Measurements from ENCODE around the gene ZNF280A. TPM values are rescaled to one million over a fixed set of nuclear protein-coding genes. Genes with fewer than 3 reads are reported as not detected.
A peak's percentile ranks its signal among the peaks of the same experiment; 100 is the strongest.

ZNF280A gene
- total and polyA plus RNA-seq, 9 of the 15 experiments (the other 6 are each of a cell fraction or from before 2014, with no cell fraction given) = 19.0 to 40.8 (median 28.6) TPM

DNA sequence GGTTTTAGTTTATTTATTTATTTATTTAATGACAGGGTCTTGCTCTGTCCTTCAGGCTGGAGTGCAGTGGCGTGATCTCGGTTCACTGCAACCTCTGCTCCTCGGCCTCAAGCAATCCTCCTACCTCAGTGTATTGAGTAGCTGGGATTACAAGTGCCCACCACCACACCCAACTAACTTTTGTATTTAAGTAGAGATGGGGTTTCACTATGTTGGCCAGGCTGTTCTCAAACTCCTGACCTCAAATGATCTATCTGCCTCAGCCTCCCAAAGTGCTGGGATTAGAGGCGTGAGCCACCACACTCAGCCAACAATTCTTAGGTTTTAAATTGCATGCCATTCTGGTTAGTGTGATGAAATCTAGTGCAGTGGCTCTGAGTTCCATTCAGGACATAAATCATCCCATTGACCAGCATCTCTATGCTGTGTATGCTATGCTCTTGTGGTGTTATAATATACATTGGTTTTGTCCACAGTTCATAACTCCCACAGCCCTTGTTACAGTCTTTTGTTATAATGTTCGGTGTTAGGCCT is 40.0 kb downstream of the ZNF280A start (continued):
- TF ChIP-seq, protein P1, sequence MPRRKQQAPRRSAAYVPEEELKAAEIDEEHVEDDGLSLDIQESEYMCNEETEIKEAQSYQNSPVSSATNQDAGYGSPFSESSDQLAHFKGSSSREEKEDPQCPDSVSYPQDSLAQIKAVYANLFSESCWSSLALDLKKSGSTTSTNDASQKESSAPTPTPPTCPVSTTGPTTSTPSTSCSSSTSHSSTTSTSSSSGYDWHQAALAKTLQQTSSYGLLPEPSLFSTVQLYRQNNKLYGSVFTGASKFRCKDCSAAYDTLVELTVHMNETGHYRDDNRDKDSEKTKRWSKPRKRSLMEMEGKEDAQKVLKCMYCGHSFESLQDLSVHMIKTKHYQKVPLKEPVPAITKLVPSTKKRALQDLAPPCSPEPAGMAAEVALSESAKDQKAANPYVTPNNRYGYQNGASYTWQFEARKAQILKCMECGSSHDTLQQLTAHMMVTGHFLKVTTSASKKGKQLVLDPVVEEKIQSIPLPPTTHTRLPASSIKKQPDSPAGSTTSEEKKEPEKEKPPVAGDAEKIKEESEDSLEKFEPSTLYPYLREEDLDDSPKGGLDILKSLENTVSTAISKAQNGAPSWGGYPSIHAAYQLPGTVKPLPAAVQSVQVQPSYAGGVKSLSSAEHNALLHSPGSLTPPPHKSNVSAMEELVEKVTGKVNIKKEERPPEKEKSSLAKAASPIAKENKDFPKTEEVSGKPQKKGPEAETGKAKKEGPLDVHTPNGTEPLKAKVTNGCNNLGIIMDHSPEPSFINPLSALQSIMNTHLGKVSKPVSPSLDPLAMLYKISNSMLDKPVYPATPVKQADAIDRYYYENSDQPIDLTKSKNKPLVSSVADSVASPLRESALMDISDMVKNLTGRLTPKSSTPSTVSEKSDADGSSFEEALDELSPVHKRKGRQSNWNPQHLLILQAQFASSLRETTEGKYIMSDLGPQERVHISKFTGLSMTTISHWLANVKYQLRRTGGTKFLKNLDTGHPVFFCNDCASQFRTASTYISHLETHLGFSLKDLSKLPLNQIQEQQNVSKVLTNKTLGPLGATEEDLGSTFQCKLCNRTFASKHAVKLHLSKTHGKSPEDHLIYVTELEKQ (CRISPR knock-in tag; IDR thresholded peaks at IDR 0.05) = 0 out of 2 replicates have a peak, but pooled peaks have one; percentile 42
- no peak for TF ChIP-seq ZNF408 (CRISPR knock-in tag; IDR thresholded peaks at IDR 0.05; ENCODE audit: low read depth)
- peak; percentile 65 for TF ChIP-seq SMAD3 (CRISPR knock-in tag; conservative IDR thresholded peaks at IDR 0.05)
- 0 out of 2 replicates have a peak, but pooled peaks have one; percentile 16 for TF ChIP-seq ZNF134 (CRISPR knock-in tag; conservative IDR thresholded peaks at IDR 0.05)
- 0 out of 2 replicates have a peak, but pooled peaks have one; percentile 52 for TF ChIP-seq BCL6 (CRISPR knock-in tag; IDR thresholded peaks at IDR 0.05)
- TF ChIP-seq, protein P2, sequence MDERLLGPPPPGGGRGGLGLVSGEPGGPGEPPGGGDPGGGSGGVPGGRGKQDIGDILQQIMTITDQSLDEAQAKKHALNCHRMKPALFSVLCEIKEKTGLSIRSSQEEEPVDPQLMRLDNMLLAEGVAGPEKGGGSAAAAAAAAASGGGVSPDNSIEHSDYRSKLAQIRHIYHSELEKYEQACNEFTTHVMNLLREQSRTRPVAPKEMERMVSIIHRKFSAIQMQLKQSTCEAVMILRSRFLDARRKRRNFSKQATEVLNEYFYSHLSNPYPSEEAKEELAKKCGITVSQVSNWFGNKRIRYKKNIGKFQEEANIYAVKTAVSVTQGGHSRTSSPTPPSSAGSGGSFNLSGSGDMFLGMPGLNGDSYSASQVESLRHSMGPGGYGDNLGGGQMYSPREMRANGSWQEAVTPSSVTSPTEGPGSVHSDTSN (CRISPR knock-in tag; IDR thresholded peaks at IDR 0.05; ENCODE audit: low read depth) = no peak
- TF ChIP-seq, protein P2 (tag; conservative IDR thresholded peaks at IDR 0.05; ENCODE audit: low read depth) = peak; percentile 82
- 0 out of 2 replicates have a peak, but pooled peaks have one; percentile 38 for TF ChIP-seq ZNF696 (CRISPR knock-in tag; conservative IDR thresholded peaks at IDR 0.05)
- TF ChIP-seq TEAD1 (CRISPR knock-in tag; IDR thresholded peaks at IDR 0.05) = no peak
- peak; percentile 62; the same call in 1 of the 2 replicates for TF ChIP-seq HIVEP1 (CRISPR knock-in tag; IDR thresholded peaks at IDR 0.05)
- no peak for TF ChIP-seq MYNN (IDR thresholded peaks at IDR 0.05)
- no peak for TF ChIP-seq MYNN (CRISPR knock-in tag; IDR thresholded peaks at IDR 0.05)
- TF ChIP-seq ZNF41 (CRISPR knock-in tag; conservative IDR thresholded peaks at IDR 0.05) = 0 out of 2 replicates have a peak, but pooled peaks have one; percentile 55
- TF ChIP-seq L3MBTL2 (IDR thresholded peaks at IDR 0.05) = 0 out of 2 replicates have a peak, but pooled peaks have one; percentile 8
- 0 out of 2 replicates have a peak, but pooled peaks have one; percentile 6 for TF ChIP-seq ZNF830 (CRISPR knock-in tag; IDR thresholded peaks at IDR 0.05)
- TF ChIP-seq, protein P3, sequence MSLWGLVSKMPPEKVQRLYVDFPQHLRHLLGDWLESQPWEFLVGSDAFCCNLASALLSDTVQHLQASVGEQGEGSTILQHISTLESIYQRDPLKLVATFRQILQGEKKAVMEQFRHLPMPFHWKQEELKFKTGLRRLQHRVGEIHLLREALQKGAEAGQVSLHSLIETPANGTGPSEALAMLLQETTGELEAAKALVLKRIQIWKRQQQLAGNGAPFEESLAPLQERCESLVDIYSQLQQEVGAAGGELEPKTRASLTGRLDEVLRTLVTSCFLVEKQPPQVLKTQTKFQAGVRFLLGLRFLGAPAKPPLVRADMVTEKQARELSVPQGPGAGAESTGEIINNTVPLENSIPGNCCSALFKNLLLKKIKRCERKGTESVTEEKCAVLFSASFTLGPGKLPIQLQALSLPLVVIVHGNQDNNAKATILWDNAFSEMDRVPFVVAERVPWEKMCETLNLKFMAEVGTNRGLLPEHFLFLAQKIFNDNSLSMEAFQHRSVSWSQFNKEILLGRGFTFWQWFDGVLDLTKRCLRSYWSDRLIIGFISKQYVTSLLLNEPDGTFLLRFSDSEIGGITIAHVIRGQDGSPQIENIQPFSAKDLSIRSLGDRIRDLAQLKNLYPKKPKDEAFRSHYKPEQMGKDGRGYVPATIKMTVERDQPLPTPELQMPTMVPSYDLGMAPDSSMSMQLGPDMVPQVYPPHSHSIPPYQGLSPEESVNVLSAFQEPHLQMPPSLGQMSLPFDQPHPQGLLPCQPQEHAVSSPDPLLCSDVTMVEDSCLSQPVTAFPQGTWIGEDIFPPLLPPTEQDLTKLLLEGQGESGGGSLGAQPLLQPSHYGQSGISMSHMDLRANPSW (CRISPR knock-in tag; IDR thresholded peaks at IDR 0.05) = peak; percentile 45; the same call in 1 of the 2 replicates
- TF ChIP-seq EP300 (IDR thresholded peaks at IDR 0.05; ENCODE audit: low read length) = no peak
- TF ChIP-seq, protein P4, sequence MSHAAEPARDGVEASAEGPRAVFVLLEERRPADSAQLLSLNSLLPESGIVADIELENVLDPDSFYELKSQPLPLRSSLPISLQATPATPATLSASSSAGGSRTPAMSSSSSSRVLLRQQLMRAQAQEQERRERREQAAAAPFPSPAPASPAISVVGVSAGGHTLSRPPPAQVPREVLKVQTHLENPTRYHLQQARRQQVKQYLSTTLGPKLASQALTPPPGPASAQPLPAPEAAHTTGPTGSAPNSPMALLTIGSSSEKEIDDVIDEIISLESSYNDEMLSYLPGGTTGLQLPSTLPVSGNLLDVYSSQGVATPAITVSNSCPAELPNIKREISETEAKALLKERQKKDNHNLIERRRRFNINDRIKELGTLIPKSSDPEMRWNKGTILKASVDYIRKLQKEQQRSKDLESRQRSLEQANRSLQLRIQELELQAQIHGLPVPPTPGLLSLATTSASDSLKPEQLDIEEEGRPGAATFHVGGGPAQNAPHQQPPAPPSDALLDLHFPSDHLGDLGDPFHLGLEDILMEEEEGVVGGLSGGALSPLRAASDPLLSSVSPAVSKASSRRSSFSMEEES (CRISPR knock-in tag; IDR thresholded peaks at IDR 0.05) = peak; percentile 19; the same call in 1 of the 2 replicates
- TF ChIP-seq PTTG1 (tag; IDR thresholded peaks at IDR 0.05; ENCODE audit: low read depth) = no peak

Data from K562 (cell line).